MM.1S (cell line): ENCODE measurements around the gene JMJD7.

Experiments
- EZH2phosphoT487 ChIP-seq: fragments of 300-600 bp; sonication (generic); IDR thresholded peaks from 2 replicates; pipeline ENCODE4 v1.6.1; 2018; ENCODE audit warnings: antibody characterized with exemption, low read length
- TF ChIP-seq, protein P1 (sequence below): fragments of 300-600 bp; sonication (generic); IDR thresholded peaks from 2 replicates; pipeline ENCODE4 v1.5.1; 2016; ENCODE audit warnings: antibody characterized with exemption, low read length, mixed read lengths

DNA sequence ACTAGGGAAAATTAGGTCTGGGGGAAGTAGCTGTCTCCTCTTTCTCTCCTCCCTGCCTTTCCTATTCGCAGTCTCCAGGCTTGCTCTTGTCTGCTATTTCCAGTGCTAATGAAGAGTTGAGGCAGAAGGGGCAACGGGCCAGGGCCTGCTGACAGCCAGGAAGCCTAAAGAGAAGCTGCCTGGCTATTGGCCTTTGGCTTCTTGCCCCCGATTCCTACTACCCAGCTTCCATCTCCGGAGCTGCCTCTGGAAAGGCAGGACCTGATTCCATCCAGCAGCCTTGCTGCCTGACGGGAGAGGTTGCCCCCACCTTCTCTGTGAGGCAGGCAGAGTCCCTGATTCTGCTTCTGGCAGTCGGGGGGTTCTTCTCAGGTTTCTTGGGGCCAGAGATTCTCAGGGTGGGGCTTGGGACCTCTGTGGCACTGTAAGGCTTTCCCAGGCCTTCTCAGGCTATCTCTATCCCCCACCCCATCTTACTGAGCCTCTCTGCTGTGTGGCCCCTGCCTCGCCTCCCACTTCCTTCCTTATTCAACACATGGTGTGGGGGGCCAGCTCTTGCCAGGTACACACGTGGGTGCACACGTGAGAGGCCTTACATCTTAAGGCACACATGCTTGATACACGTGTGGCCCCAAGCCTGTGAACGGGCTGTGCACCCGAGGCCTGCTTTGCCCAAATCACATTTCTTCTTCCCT is 18.2 kb upstream of the JMJD7 start:
- TF ChIP-seq, protein P1, sequence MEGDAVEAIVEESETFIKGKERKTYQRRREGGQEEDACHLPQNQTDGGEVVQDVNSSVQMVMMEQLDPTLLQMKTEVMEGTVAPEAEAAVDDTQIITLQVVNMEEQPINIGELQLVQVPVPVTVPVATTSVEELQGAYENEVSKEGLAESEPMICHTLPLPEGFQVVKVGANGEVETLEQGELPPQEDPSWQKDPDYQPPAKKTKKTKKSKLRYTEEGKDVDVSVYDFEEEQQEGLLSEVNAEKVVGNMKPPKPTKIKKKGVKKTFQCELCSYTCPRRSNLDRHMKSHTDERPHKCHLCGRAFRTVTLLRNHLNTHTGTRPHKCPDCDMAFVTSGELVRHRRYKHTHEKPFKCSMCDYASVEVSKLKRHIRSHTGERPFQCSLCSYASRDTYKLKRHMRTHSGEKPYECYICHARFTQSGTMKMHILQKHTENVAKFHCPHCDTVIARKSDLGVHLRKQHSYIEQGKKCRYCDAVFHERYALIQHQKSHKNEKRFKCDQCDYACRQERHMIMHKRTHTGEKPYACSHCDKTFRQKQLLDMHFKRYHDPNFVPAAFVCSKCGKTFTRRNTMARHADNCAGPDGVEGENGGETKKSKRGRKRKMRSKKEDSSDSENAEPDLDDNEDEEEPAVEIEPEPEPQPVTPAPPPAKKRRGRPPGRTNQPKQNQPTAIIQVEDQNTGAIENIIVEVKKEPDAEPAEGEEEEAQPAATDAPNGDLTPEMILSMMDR = no peak
- no peak for TF ChIP-seq EZH2phosphoT487
